H9 (cell line): Measurements from ENCODE around the gene PDE6D. TPM values are rescaled to one million over a fixed set of nuclear protein-coding genes. Genes with fewer than 3 reads are reported as not detected.

Source experiments
- DNase-seq: peaks from one replicate; pipeline ENCODE4 v3.0.0-alpha.2; 2017
- H2AFZ ChIP-seq: one replicate; pipeline ENCODE4 v1.6.1; 2013; ENCODE audit warnings: mild to moderate bottlenecking, low read length, control low read depth, moderate library complexity
- H2AK5ac ChIP-seq: 2 replicates; pipeline ENCODE4 v1.6.1; 2013; ENCODE audit warnings: low read length, control low read depth, mixed read lengths; ENCODE audit not compliant: insufficient read length
- H2BK120ac ChIP-seq: one replicate; pipeline ENCODE4 v1.6.1; 2013; ENCODE audit warnings: low read depth, mild to moderate bottlenecking, low read length, control low read depth, inconsistent platforms; ENCODE audit not compliant: poor library complexity, severe bottlenecking
- H2BK12ac ChIP-seq: 2 replicates; pipeline ENCODE4 v1.6.1; 2013; ENCODE audit warnings: low read length, control low read depth, mixed read lengths, low read depth; ENCODE audit not compliant: insufficient read length
- H2BK15ac ChIP-seq: 2 replicates; pipeline ENCODE4 v1.6.1; 2013; ENCODE audit warnings: low read depth, low read length, control low read depth
- H2BK20ac ChIP-seq: one replicate; pipeline ENCODE4 v1.6.1; 2013; ENCODE audit warnings: low read depth, mild to moderate bottlenecking, low read length, control low read depth, inconsistent platforms; ENCODE audit not compliant: poor library complexity, severe bottlenecking
- H2BK5ac ChIP-seq: 2 replicates; pipeline ENCODE4 v1.6.1; 2013; ENCODE audit warnings: low read length, control low read depth, mixed read lengths; ENCODE audit not compliant: insufficient read length
- H3K14ac ChIP-seq: 2 replicates; pipeline ENCODE4 v1.6.1; 2013; ENCODE audit warnings: low read length, control low read depth; ENCODE audit not compliant: insufficient read depth
- H3K18ac ChIP-seq: 2 replicates; pipeline ENCODE4 v1.6.1; 2013; ENCODE audit warnings: low read depth, mild to moderate bottlenecking, mixed read lengths, low read length, control low read depth; ENCODE audit not compliant: insufficient read length
- H3K23ac ChIP-seq: 2 replicates; pipeline ENCODE4 v1.6.1; 2013; ENCODE audit warnings: low read length, control low read depth, mixed read lengths, low read depth; ENCODE audit not compliant: insufficient read length
- H3K23me2 ChIP-seq: 2 replicates; pipeline ENCODE4 v1.6.1; 2013; ENCODE audit warnings: low read depth, mild to moderate bottlenecking, mixed read lengths, low read length, control low read depth; ENCODE audit not compliant: insufficient read length, poor library complexity, severe bottlenecking
- H3K27ac ChIP-seq: 2 replicates; pipeline ENCODE4 v1.5.1; 2013; ENCODE audit warnings: low read length, control low read depth, mixed read lengths, low read depth; ENCODE audit not compliant: insufficient read length
- H3K27me3 ChIP-seq: 2 replicates; pipeline ENCODE4 v1.6.1; 2013; ENCODE audit warnings: low read length, control low read depth, inconsistent platforms; ENCODE audit not compliant: insufficient read depth
- H3K4ac ChIP-seq: 2 replicates; pipeline ENCODE4 v1.6.1; 2013; ENCODE audit warnings: low read depth, mild to moderate bottlenecking, control low read depth, inconsistent platforms, low read length, moderate library complexity
- H3K4me1 ChIP-seq: 2 replicates; pipeline ENCODE4 v1.6.1; 2013; ENCODE audit warnings: low read length, control low read depth, inconsistent platforms; ENCODE audit not compliant: insufficient read depth
- H3K4me2 ChIP-seq: 2 replicates; pipeline ENCODE4 v1.6.1; 2013; ENCODE audit warnings: low read length, control low read depth, mixed read lengths; ENCODE audit not compliant: insufficient read length, insufficient read depth
- H3K56ac ChIP-seq: 2 replicates; pipeline ENCODE4 v1.6.1; 2013; ENCODE audit warnings: low read depth, mild to moderate bottlenecking, mixed read lengths, low read length, control low read depth; ENCODE audit not compliant: insufficient read length
- H3K79me1 ChIP-seq: 2 replicates; pipeline ENCODE4 v1.6.1; 2013; ENCODE audit warnings: low read depth, mild to moderate bottlenecking, moderate library complexity, low read length, control low read depth, inconsistent platforms; ENCODE audit not compliant: insufficient read depth, poor library complexity, severe bottlenecking
- H3K79me2 ChIP-seq: 2 replicates; pipeline ENCODE4 v1.6.1; 2013; ENCODE audit warnings: low read length, control low read depth, inconsistent platforms; ENCODE audit not compliant: insufficient read depth
- H3K9ac ChIP-seq: 2 replicates; pipeline ENCODE4 v1.6.1; 2013; ENCODE audit warnings: low read length, control low read depth, mixed read lengths; ENCODE audit not compliant: insufficient read length; ENCODE audit errors: extremely low read depth
- H3K9me3 ChIP-seq: one replicate; pipeline ENCODE4 v1.6.1; 2013; ENCODE audit warnings: low read depth, low read length, inconsistent platforms; ENCODE audit not compliant: control insufficient read depth
- H3T11ph ChIP-seq: one replicate; pipeline ENCODE4 v1.6.1; 2013; ENCODE audit warnings: mild to moderate bottlenecking, low read length, control low read depth, inconsistent platforms
- H4K20me1 ChIP-seq: one replicate; pipeline ENCODE4 v1.6.1; 2013; ENCODE audit not compliant: control insufficient read depth, insufficient read length, insufficient read depth
- H4K5ac ChIP-seq: 2 replicates; pipeline ENCODE4 v1.6.1; 2013; ENCODE audit warnings: low read depth, mild to moderate bottlenecking, mixed read lengths, low read length, control low read depth; ENCODE audit not compliant: insufficient read length
- H4K8ac ChIP-seq: replicated peaks from 2 replicates; pipeline ENCODE4 v1.6.1; 2013; ENCODE audit warnings: low read length, control low read depth, mixed read lengths, low read depth; ENCODE audit not compliant: insufficient read length
- H4K91ac ChIP-seq: 2 replicates; pipeline ENCODE4 v1.6.1; 2013; ENCODE audit warnings: low read depth, mild to moderate bottlenecking, moderate library complexity, mixed read lengths, low read length, control low read depth; ENCODE audit not compliant: insufficient read length
- H3K27ac Mint-ChIP-seq, 3 experiments: 2 replicates in 2 of 3; 3 replicates in 1 of 3; pipeline ENCODE4 v1.8.0; 2020 to 2021; ENCODE audit warnings: mixed read lengths in 3 of 3, mild to moderate bottlenecking in 1 of 3, moderate library complexity in 1 of 3
- H3K27me3 Mint-ChIP-seq: 2 replicates; pipeline ENCODE4 v1.8.0; 2021; ENCODE audit warnings: low read depth, mild to moderate bottlenecking, moderate library complexity, mixed read lengths
- H3K36me3 Mint-ChIP-seq, 3 experiments: 2 replicates in 2 of 3; 3 replicates in 1 of 3; pipeline ENCODE4 v1.8.0; 2020 to 2021; ENCODE audit warnings: low read depth in 3 of 3, mixed read lengths in 3 of 3; ENCODE audit not compliant: insufficient read depth in 1 of 3
- H3K4me1 Mint-ChIP-seq, 2 experiments: 2 replicates each; pipeline ENCODE4 v1.8.0; 2020; ENCODE audit warnings: mixed read lengths in 2 of 2
- H3K4me3 Mint-ChIP-seq, 2 experiments: 2 replicates in 1 of 2; 3 replicates in 1 of 2; pipeline ENCODE4 v1.8.0; 2020 to 2021; ENCODE audit warnings: mild to moderate bottlenecking in 2 of 2, mixed read lengths in 2 of 2, moderate library complexity in 1 of 2
- H3K9me3 Mint-ChIP-seq, 2 experiments: 2 replicates in 1 of 2; 3 replicates in 1 of 2; pipeline ENCODE4 v1.8.0; 2020; ENCODE audit warnings: mild to moderate bottlenecking in 2 of 2, mixed read lengths in 2 of 2, moderate library complexity in 1 of 2
- WGBS: extraction: QIAGEN DNeasy Blood & Tissue Kit; methylation state at CpG from one replicate; pipeline ENCODE4 v1.1.7; 2013; ENCODE audit warnings: missing lambda C conversion rate, low lambda C conversion rate, mixed read lengths; ENCODE audit not compliant: insufficient read length; ENCODE audit errors: extremely low coverage; 5-methylcytosine and 5-hydroxymethylcytosine counted together
- total RNA-seq: library from RNA; stranded (reverse); gene quantifications from 2 replicates; pipeline ENCODE4 v1.2.1, GENCODE V29; 2021
- TF ChIP-seq, protein P1 (sequence below): fragments of 200-600 bp; sonication (generic); conservative IDR thresholded peaks from 3 replicates; pipeline ENCODE4 v1.8.0; 2021; ENCODE audit warnings: antibody characterized with exemption, mild to moderate bottlenecking

PDE6D gene
- total RNA-seq, 1 experiment from 2014 or later: 33.7 TPM

DNA sequence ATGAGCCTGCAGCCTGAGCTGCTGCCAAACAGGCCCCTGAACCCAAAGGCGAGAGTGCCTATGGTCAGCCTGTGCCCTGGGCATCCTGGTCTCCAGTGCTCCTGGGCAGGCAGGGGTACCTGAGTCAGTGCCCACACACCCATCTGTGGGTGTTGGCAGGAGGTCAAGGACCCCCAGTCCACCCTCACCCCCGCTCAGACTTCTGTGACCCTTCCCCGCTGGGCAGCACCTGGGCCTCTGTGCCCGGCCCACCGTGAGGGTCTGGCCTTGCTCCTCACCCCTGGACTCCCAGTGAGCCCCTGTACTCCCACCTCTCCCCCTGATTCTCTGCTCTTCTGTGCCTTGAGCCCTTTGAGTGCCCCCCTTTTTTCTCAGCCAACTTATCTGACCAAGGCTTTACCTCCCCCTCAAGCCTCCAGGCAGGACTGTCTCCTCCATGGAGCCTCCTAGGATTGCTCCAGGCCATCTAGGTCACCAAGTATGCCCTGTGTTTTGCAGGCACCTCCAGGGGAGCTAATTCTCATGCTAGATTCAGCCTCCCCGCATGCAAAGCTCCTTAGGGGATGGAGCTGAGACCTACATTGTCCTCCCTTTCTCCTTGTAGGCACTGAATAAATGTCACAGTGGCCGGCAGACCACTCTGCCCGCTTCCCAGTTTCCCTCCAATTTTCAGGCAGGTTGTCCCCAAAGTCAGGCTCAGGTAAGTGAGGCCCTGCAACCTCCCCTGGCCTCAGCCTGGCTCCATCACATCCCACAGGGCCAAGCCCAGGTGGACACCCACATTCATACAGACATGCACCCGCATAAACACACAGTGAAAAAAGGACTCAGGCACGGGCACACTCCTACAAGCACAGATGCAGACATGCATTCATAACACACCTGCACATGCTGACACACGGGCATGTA is 94.6 kb downstream of the PDE6D start:
- H3K79me1 ChIP-seq: no peaks in the 10 kb centered on the region
- H3K4ac ChIP-seq: no peak overlapping the region

More for the DNA sequence above, 94.6 kb downstream of the PDE6D start:
- Histone ChIP-seq H3K27me3 (no peaks in the 10 kb centered on the region), H3K4me2 (peak overlapping the region; percentile 1), H4K5ac (no peak overlapping the region), H3K18ac (no peak overlapping the region), H4K20me1 (no peaks in the 10 kb centered on the region), H2BK20ac (no peak overlapping the region), H3K23me2 (peaks cover 8% of the 10 kb centered on the region), H4K8ac (no peak overlapping the region), H3K14ac (no peak overlapping the region), H2BK5ac (no peak overlapping the region), H3T11ph (no peak overlapping the region), H3K23ac (no peak overlapping the region), H3K27ac (no peak overlapping the region), H2AK5ac (no peak overlapping the region), H2BK120ac (no peak overlapping the region), H2BK15ac (no peak overlapping the region), H3K9me3 (no peaks in the 10 kb centered on the region), H3K56ac (no peak overlapping the region), H4K91ac (no peak overlapping the region), H3K79me2 (no peaks in the 10 kb centered on the region), H2AFZ (no peak overlapping the region), H2BK12ac (no peak overlapping the region), H3K4me1 (peaks cover 5% of the 10 kb centered on the region; the same call in 1 of the 2 replicates), H3K9ac (no peak overlapping the region)
- peak overlapping the region; percentile 68 to 75; a peak in 4 of 5 replicates for H3K4me3 Mint-ChIP-seq
- TF ChIP-seq, protein P1, sequence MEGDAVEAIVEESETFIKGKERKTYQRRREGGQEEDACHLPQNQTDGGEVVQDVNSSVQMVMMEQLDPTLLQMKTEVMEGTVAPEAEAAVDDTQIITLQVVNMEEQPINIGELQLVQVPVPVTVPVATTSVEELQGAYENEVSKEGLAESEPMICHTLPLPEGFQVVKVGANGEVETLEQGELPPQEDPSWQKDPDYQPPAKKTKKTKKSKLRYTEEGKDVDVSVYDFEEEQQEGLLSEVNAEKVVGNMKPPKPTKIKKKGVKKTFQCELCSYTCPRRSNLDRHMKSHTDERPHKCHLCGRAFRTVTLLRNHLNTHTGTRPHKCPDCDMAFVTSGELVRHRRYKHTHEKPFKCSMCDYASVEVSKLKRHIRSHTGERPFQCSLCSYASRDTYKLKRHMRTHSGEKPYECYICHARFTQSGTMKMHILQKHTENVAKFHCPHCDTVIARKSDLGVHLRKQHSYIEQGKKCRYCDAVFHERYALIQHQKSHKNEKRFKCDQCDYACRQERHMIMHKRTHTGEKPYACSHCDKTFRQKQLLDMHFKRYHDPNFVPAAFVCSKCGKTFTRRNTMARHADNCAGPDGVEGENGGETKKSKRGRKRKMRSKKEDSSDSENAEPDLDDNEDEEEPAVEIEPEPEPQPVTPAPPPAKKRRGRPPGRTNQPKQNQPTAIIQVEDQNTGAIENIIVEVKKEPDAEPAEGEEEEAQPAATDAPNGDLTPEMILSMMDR: no peak
- peaks cover 51 to 60% of the 10 kb centered on the region in 2 experiments for H3K4me1 Mint-ChIP-seq
- no peak for DNase-seq
- no peaks in the 10 kb centered on the region for H3K36me3 Mint-ChIP-seq
- peaks cover 1% of the 10 kb centered on the region; the same call in 1 of the 2 replicates for H3K27me3 Mint-ChIP-seq
- no CpG with 5 or more reads among the region's 11 CpGs for WGBS
- peak overlapping the region; percentile 28 to 97 (median 90); a peak in 4 of 7 replicates for H3K27ac Mint-ChIP-seq
- no peaks in the 10 kb centered on the region for H3K9me3 Mint-ChIP-seq
